ENCODE data around the gene TCF7L1.

Gene TCF7L1

GRCh38 chr2:85178980-85179411 lies 45.8 kb downstream of the TCF7L1 start:
- no peaks in the 10 kb centered on the region for H4K20me1 ChIP-seq (ENCODE audit: control insufficient read depth, insufficient read depth, low read depth, low read length)
- no peaks in the 10 kb centered on the region for H3K79me2 ChIP-seq (ENCODE audit: control insufficient read depth, low read length)
- no peaks in the 10 kb centered on the region for H3K9me3 ChIP-seq (ENCODE audit: control insufficient read depth, insufficient read depth, low read length)
- H3K36me3 ChIP-seq (ENCODE audit: control insufficient read depth, low read length): no peaks in the 10 kb centered on the region
- no peaks in the 10 kb centered on the region for H3K27me3 ChIP-seq (ENCODE audit: control insufficient read depth, low read length)
- no peaks in the 10 kb centered on the region for H3K4me1 ChIP-seq (ENCODE audit: control insufficient read depth, low read length)
- TF ChIP-seq CTCF (IDR thresholded peaks at IDR 0.05; ENCODE audit: low read depth, low read length, poor library complexity, severe bottlenecking) (no peak), EZH2phosphoT487 (IDR thresholded peaks at IDR 0.05; ENCODE audit: borderline replicate concordance, low read length) (no peak)
- no peak overlapping the region for H3K27ac ChIP-seq (ENCODE audit: low read depth, low read length)
- H3F3A ChIP-seq (ENCODE audit: control insufficient read depth, insufficient read depth): no peaks in the 10 kb centered on the region
- H3K4me2 ChIP-seq (ENCODE audit: low read length): no peak overlapping the region
- no peak overlapping the region for H3K4me3 ChIP-seq (ENCODE audit: low read length)
- H3K9me2 ChIP-seq (replicated peaks; ENCODE audit: control insufficient read depth, low read length): no peaks in the 10 kb centered on the region

- no peaks in the 10 kb centered on the region for H3K36me3 ChIP-seq (ENCODE audit: control insufficient read depth, low read length)
- H3K27me3 ChIP-seq (ENCODE audit: control insufficient read depth, low read length): no peaks in the 10 kb centered on the region
- H3K4me3 ChIP-seq (ENCODE audit: low read length): no peak overlapping the region
- H3K27ac ChIP-seq (ENCODE audit: low read depth, low read length): no peak overlapping the region
- H3K4me2 ChIP-seq (ENCODE audit: low read length): no peak overlapping the region
- no peaks in the 10 kb centered on the region for H3K4me1 ChIP-seq (ENCODE audit: control insufficient read depth, low read length)
- no peak for TF ChIP-seq CTCF (IDR thresholded peaks at IDR 0.05; ENCODE audit: low read depth, low read length, poor library complexity, severe bottlenecking)
- TF ChIP-seq EZH2phosphoT487 (IDR thresholded peaks at IDR 0.05; ENCODE audit: borderline replicate concordance, low read length): no peak
- no peaks in the 10 kb centered on the region for H3K79me2 ChIP-seq (ENCODE audit: control insufficient read depth, low read length)
- H4K20me1 ChIP-seq (ENCODE audit: control insufficient read depth, insufficient read depth, low read depth, low read length): no peaks in the 10 kb centered on the region
- no peaks in the 10 kb centered on the region for H3K9me3 ChIP-seq (ENCODE audit: control insufficient read depth, insufficient read depth, low read length)
- H3K9me2 ChIP-seq (replicated peaks; ENCODE audit: control insufficient read depth, low read length): no peaks in the 10 kb centered on the region
- no peaks in the 10 kb centered on the region for H3F3A ChIP-seq (ENCODE audit: control insufficient read depth, insufficient read depth)
These were observed 46.3 kb downstream of the TCF7L1 start for GRCh38 chr2:85179541-85179940.

- no peaks in the 10 kb centered on the region for H3K9me3 ChIP-seq (ENCODE audit: control insufficient read depth, insufficient read depth, low read length)
- H3K4me2 ChIP-seq (ENCODE audit: low read length): no peak overlapping the region
- no peaks in the 10 kb centered on the region for H3K36me3 ChIP-seq (ENCODE audit: control insufficient read depth, low read length)
- TF ChIP-seq EZH2phosphoT487 (IDR thresholded peaks at IDR 0.05; ENCODE audit: borderline replicate concordance, low read length) (no peak), CTCF (IDR thresholded peaks at IDR 0.05; ENCODE audit: low read depth, low read length, poor library complexity, severe bottlenecking) (no peak)
- no peak overlapping the region for H3K4me3 ChIP-seq (ENCODE audit: low read length)
- H3K27me3 ChIP-seq (ENCODE audit: control insufficient read depth, low read length): no peaks in the 10 kb centered on the region
- H4K20me1 ChIP-seq (ENCODE audit: control insufficient read depth, insufficient read depth, low read depth, low read length): no peaks in the 10 kb centered on the region
- no peaks in the 10 kb centered on the region for H3F3A ChIP-seq (ENCODE audit: control insufficient read depth, insufficient read depth)
- no peaks in the 10 kb centered on the region for H3K79me2 ChIP-seq (ENCODE audit: control insufficient read depth, low read length)
- no peaks in the 10 kb centered on the region for H3K9me2 ChIP-seq (replicated peaks; ENCODE audit: control insufficient read depth, low read length)
- no peaks in the 10 kb centered on the region for H3K4me1 ChIP-seq (ENCODE audit: control insufficient read depth, low read length)
- no peak overlapping the region for H3K27ac ChIP-seq (ENCODE audit: low read depth, low read length)
These were observed 47.3 kb downstream of the TCF7L1 start for GRCh38 chr2:85180322-85181133.
